Pulmonary artery endothelial cell (primary cell): ENCODE measurements around the gene PGAP3. TPM values are rescaled to one million over a fixed set of nuclear protein-coding genes. Genes with fewer than 3 reads are reported as not detected.

ENCODE experiments used
- DNase-seq: peaks from one replicate; pipeline ENCODE4 v3.0.0-alpha.2; 2011; ENCODE audit warnings: low read depth, low spot score
- total RNA-seq: library from RNA; depleted of rRNA; stranded (reverse); fragments of >200 nt; gene quantifications from 2 replicates; pipeline ENCODE4 v1.2.3, GENCODE V29; 2014

PGAP3 gene
- total RNA-seq, 1 donor from 2014 or later = 4.2 TPM

GRCh38 chr17:39672522-39673334 is 15.1 kb downstream of the PGAP3 start:
- no peak for DNase-seq

GRCh38 chr17:39671651-39672521 is 16.0 kb downstream of the PGAP3 start:
- no peak for DNase-seq

- no peak for DNase-seq
Measured at GRCh38 chr17:39670746-39671145, 17.1 kb downstream of the PGAP3 start.

- DNase-seq = no peak
Measured at GRCh38 chr17:39669897-39670735, 17.7 kb downstream of the PGAP3 start.

- DNase-seq = no peak
Measured at GRCh38 chr17:39667945-39668924, 19.6 kb downstream of the PGAP3 start, which contains the start of gene PNMT. PNMT (plus strand) TSS chr17:39668453; CDS start chr17:39668476, 23 bp downstream.

- DNase-seq = no peak
Measured at GRCh38 chr17:39667262-39667944, 20.5 kb downstream of the PGAP3 start.

- DNase-seq = no peak
Measured at GRCh38 chr17:39666601-39667261, 21.1 kb downstream of the PGAP3 start.

- no peak for DNase-seq
Measured at GRCh38 chr17:39666231-39666600, 21.6 kb downstream of the PGAP3 start.

GRCh38 chr17:39665642-39666224 is 22.1 kb downstream of the PGAP3 start:
- no peak for DNase-seq

- DNase-seq = no peak
Measured at GRCh38 chr17:39664581-39665561, 23.0 kb downstream of the PGAP3 start, which contains the start of gene TCAP. TCAP (plus strand) TSS chr17:39665349; CDS start chr17:39665360, 11 bp downstream.

GRCh38 chr17:39663688-39664580 is 23.9 kb downstream of the PGAP3 start:
- no peak for DNase-seq

- no peak for DNase-seq
Measured at GRCh38 chr17:39663340-39663687, 24.5 kb downstream of the PGAP3 start.

GRCh38 chr17:39662551-39663339 is 25.1 kb downstream of the PGAP3 start:
- DNase-seq = no peak

GRCh38 chr17:39661744-39662541 is 25.9 kb downstream of the PGAP3 start:
- DNase-seq = no peak
